ENCODE results near the gene PLOD3. TPM values are rescaled to one million over a fixed set of nuclear protein-coding genes. Genes with fewer than 3 reads are reported as not detected.

PLOD3 gene
- total RNA-seq, 1 experiment from 2014 or later: 112 TPM

GRCh38 chr7:101210143-101210542 is 7.2 kb downstream of the PLOD3 start:
- H3K4me3 Mint-ChIP-seq (ENCODE audit: unreplicated experiment): no peak overlapping the region
- H3K27ac Mint-ChIP-seq (ENCODE audit: unreplicated experiment): no peak overlapping the region
- H3K27me3 ChIP-seq (replicated peaks; ENCODE audit: control insufficient read depth, insufficient read depth, low read length): no peaks in the 10 kb centered on the region
- intact Hi-C loops (cut with micrococcal nuclease; ENCODE audit: unreplicated experiment): no loop called here
- H3K9me3 Mint-ChIP-seq (ENCODE audit: unreplicated experiment): no peaks in the 10 kb centered on the region
- no peaks in the 10 kb centered on the region for H3K27me3 Mint-ChIP-seq (ENCODE audit: insufficient read depth, unreplicated experiment)
- H3K9me3 ChIP-seq: no peaks in the 10 kb centered on the region
- no peaks in the 10 kb centered on the region for H3K4me1 ChIP-seq
- TF ChIP-seq CTCF (IDR thresholded peaks at IDR 0.05; ENCODE audit: insufficient read depth in 1 of 2, low read depth in 1 of 2, low read length in 1 of 2, severe bottlenecking in 1 of 2, unreplicated experiment in 1 of 2): no peak
- no TSS peak for BruUV-seq (replicated peaks)
- H3K4me1 Mint-ChIP-seq (ENCODE audit: low read depth, unreplicated experiment): no peaks in the 10 kb centered on the region
- no peak overlapping the region for H3K4me3 ChIP-seq (ENCODE audit: low read depth, low read length)
- DNase-seq: no peak
- CTCF ChIA-PET: no interaction called here
- H3K36me3 Mint-ChIP-seq (ENCODE audit: insufficient read depth, unreplicated experiment): peaks cover 51% of the 10 kb centered on the region
- peaks cover 4% of the 10 kb centered on the region for H3K36me3 ChIP-seq (ENCODE audit: control insufficient read depth, insufficient read depth, low read length)
- POLR2A ChIA-PET: no interaction called here

GRCh38 chr7:101208794-101209193 is 8.6 kb downstream of the PLOD3 start:
- Mint-ChIP-seq H3K9me3 (ENCODE audit: unreplicated experiment) (no peaks in the 10 kb centered on the region), H3K4me3 (ENCODE audit: unreplicated experiment) (no peak overlapping the region), H3K36me3 (ENCODE audit: insufficient read depth, unreplicated experiment) (peaks cover 38% of the 10 kb centered on the region), H3K27me3 (ENCODE audit: insufficient read depth, unreplicated experiment) (no peaks in the 10 kb centered on the region), H3K27ac (ENCODE audit: unreplicated experiment) (no peak overlapping the region), H3K4me1 (ENCODE audit: low read depth, unreplicated experiment) (no peaks in the 10 kb centered on the region)
- Histone ChIP-seq H3K4me1 (no peaks in the 10 kb centered on the region), H3K36me3 (ENCODE audit: control insufficient read depth, insufficient read depth, low read length) (peaks cover 1% of the 10 kb centered on the region; the same call in 1 of the 2 replicates), H3K9me3 (no peaks in the 10 kb centered on the region), H3K4me3 (ENCODE audit: low read depth, low read length) (no peak overlapping the region), H3K27me3 (replicated peaks; ENCODE audit: control insufficient read depth, insufficient read depth, low read length) (no peaks in the 10 kb centered on the region)
- DNase-seq: no peak
- ChIA-PET CTCF (interaction anchor here (0.8 kb wide), 1 partner anchor 9 kb away, joined by 3 read pairs; the partner anchor contains the start of gene ZNHIT1), POLR2A (no interaction called here)
- BruUV-seq (replicated peaks): no TSS peak
- TF ChIP-seq CTCF (IDR thresholded peaks at IDR 0.05; ENCODE audit: insufficient read depth in 1 of 2, low read depth in 1 of 2, low read length in 1 of 2, severe bottlenecking in 1 of 2, unreplicated experiment in 1 of 2): no peak
- intact Hi-C loops (cut with micrococcal nuclease; ENCODE audit: unreplicated experiment): no loop called here

GRCh38 chr7:101207459-101207858 is 9.9 kb downstream of the PLOD3 start:
- Mint-ChIP-seq H3K36me3 (ENCODE audit: insufficient read depth, unreplicated experiment) (peaks cover 36% of the 10 kb centered on the region), H3K27me3 (ENCODE audit: insufficient read depth, unreplicated experiment) (no peaks in the 10 kb centered on the region), H3K4me3 (ENCODE audit: unreplicated experiment) (no peak overlapping the region), H3K4me1 (ENCODE audit: low read depth, unreplicated experiment) (no peaks in the 10 kb centered on the region), H3K27ac (ENCODE audit: unreplicated experiment) (no peak overlapping the region), H3K9me3 (ENCODE audit: unreplicated experiment) (no peaks in the 10 kb centered on the region)
- intact Hi-C loops (cut with micrococcal nuclease; ENCODE audit: unreplicated experiment): no loop called here
- Histone ChIP-seq H3K36me3 (ENCODE audit: control insufficient read depth, insufficient read depth, low read length) (peaks cover 1% of the 10 kb centered on the region; the same call in 1 of the 2 replicates), H3K9me3 (no peaks in the 10 kb centered on the region), H3K4me1 (no peaks in the 10 kb centered on the region), H3K4me3 (ENCODE audit: low read depth, low read length) (no peak overlapping the region), H3K27me3 (replicated peaks; ENCODE audit: control insufficient read depth, insufficient read depth, low read length) (no peaks in the 10 kb centered on the region)
- POLR2A ChIA-PET: no interaction called here
- DNase-seq: no peak
- TF ChIP-seq CTCF (IDR thresholded peaks at IDR 0.05; ENCODE audit: insufficient read depth in 1 of 2, low read depth in 1 of 2, low read length in 1 of 2, severe bottlenecking in 1 of 2, unreplicated experiment in 1 of 2): no peak
- BruUV-seq (replicated peaks): no TSS peak
- CTCF ChIA-PET: no interaction called here

Data from Caco-2 (cell line).